Measurements from ENCODE around the gene ANKS3. TPM values are rescaled to one million over a fixed set of nuclear protein-coding genes. Genes with fewer than 3 reads are reported as not detected.

Gene ANKS3
- total and polyA plus RNA-seq, 10 of the 15 experiments (the other 5 are each of a cell fraction or from before 2014, with no cell fraction given) = 0.29 to 14.2 (median 8.5) TPM

DNA sequence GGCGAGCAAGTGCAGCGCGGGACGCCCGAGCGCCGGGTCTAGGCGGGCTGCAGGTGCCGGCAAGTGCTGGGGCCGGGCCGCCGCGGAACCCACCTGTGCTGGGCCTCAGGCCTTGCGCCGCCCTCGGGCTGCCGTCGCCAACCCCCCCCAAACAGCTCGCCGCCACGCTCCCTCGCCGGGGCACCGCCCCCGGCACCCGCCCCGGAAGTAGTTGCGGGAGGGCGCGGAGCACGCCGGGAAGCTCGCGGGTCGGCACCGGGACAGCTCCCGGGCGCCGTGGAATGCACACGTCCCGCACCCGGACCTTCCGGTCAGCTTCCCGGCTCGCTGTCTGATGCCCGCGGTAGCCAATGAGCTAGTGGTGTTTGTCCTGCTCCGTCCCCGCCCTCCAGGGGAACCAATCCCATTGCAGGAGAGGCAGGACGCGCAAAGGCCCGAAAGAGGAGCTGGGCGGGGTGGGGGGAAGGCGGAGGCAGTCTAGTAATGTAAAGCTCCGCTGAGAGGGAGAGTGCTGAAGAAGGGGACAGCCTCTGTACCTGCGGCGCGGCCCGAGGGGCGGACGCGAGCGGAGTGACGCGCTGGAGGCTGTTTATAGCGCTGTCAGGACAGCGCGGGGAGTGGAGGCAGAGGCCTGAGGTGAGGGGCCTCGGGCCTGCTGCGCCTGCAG, at the start of gene ANKS3, which contains the start of gene DNAAF8 (continued):
- TF ChIP-seq ETV6 (conservative IDR thresholded peaks at IDR 0.05 in 1 of 2, IDR thresholded peaks at IDR 0.05 in 1 of 2; ENCODE audit: borderline replicate concordance in 1 of 2, low read depth in 1 of 2) (no peak), CBFB (IDR thresholded peaks at IDR 0.05; ENCODE audit: low read depth) (0 out of 2 replicates have a peak, but pooled peaks have one; percentile 9), NRF1 (conservative IDR thresholded peaks at IDR 0.05; ENCODE audit: low read depth, low read length) (no peak), JUNB (IDR thresholded peaks at IDR 0.05) (no peak), KLF5 (IDR thresholded peaks at IDR 0.05; ENCODE audit: partially characterized antibody) (peak; percentile 48), POLR2AphosphoS2 (IDR thresholded peaks at IDR 0.05; ENCODE audit: low read depth, low read length) (no peak), HDAC6 (IDR thresholded peaks at IDR 0.05; ENCODE audit: unreplicated experiment) (peak; percentile 26), ZNF384 (IDR thresholded peaks at IDR 0.05; ENCODE audit: borderline replicate concordance, low read depth, low read length) (no peak), POLR2A (IDR thresholded peaks at IDR 0.05; ENCODE audit: low read depth, low read length) (peak; percentile 85), MEF2B (IDR thresholded peaks at IDR 0.05; ENCODE audit: partially characterized antibody, poor library complexity, severe bottlenecking) (no peak), TCF12 (IDR thresholded peaks at IDR 0.05; ENCODE audit: low read depth, low read length) (peak; percentile 41; the same call in 1 of the 2 replicates), BCL11A (IDR thresholded peaks at IDR 0.05; ENCODE audit: low read depth, low read length) (no peak), YY1 (IDR thresholded peaks at IDR 0.05; ENCODE audit: low read depth, low read length) (peak; percentile 48; the same call in 1 of the 2 replicates), SPI1 (IDR thresholded peaks at IDR 0.05; ENCODE audit: borderline replicate concordance, insufficient read depth, low read depth, low read length) (no peak), TCF7 (IDR thresholded peaks at IDR 0.05; ENCODE audit: borderline replicate concordance) (no peak)
- TF ChIP-seq, protein P1, sequence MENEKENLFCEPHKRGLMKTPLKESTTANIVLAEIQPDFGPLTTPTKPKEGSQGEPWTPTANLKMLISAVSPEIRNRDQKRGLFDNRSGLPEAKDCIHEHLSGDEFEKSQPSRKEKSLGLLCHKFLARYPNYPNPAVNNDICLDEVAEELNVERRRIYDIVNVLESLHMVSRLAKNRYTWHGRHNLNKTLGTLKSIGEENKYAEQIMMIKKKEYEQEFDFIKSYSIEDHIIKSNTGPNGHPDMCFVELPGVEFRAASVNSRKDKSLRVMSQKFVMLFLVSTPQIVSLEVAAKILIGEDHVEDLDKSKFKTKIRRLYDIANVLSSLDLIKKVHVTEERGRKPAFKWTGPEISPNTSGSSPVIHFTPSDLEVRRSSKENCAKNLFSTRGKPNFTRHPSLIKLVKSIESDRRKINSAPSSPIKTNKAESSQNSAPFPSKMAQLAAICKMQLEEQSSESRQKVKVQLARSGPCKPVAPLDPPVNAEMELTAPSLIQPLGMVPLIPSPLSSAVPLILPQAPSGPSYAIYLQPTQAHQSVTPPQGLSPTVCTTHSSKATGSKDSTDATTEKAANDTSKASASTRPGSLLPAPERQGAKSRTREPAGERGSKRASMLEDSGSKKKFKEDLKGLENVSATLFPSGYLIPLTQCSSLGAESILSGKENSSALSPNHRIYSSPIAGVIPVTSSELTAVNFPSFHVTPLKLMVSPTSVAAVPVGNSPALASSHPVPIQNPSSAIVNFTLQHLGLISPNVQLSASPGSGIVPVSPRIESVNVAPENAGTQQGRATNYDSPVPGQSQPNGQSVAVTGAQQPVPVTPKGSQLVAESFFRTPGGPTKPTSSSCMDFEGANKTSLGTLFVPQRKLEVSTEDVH (IDR thresholded peaks at IDR 0.05; ENCODE audit: low read depth, partially characterized antibody) = no peak
- TF ChIP-seq, protein P2, sequence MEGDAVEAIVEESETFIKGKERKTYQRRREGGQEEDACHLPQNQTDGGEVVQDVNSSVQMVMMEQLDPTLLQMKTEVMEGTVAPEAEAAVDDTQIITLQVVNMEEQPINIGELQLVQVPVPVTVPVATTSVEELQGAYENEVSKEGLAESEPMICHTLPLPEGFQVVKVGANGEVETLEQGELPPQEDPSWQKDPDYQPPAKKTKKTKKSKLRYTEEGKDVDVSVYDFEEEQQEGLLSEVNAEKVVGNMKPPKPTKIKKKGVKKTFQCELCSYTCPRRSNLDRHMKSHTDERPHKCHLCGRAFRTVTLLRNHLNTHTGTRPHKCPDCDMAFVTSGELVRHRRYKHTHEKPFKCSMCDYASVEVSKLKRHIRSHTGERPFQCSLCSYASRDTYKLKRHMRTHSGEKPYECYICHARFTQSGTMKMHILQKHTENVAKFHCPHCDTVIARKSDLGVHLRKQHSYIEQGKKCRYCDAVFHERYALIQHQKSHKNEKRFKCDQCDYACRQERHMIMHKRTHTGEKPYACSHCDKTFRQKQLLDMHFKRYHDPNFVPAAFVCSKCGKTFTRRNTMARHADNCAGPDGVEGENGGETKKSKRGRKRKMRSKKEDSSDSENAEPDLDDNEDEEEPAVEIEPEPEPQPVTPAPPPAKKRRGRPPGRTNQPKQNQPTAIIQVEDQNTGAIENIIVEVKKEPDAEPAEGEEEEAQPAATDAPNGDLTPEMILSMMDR (IDR thresholded peaks at IDR 0.05 in 2 of 3, conservative IDR thresholded peaks at IDR 0.05 in 1 of 3; ENCODE audit: control insufficient read depth in 2 of 3, extremely low read depth in 1 of 3, insufficient read depth in 1 of 3, low read depth in 3 of 3, low read length in 3 of 3) = no peak
- TF ChIP-seq, protein P3, sequence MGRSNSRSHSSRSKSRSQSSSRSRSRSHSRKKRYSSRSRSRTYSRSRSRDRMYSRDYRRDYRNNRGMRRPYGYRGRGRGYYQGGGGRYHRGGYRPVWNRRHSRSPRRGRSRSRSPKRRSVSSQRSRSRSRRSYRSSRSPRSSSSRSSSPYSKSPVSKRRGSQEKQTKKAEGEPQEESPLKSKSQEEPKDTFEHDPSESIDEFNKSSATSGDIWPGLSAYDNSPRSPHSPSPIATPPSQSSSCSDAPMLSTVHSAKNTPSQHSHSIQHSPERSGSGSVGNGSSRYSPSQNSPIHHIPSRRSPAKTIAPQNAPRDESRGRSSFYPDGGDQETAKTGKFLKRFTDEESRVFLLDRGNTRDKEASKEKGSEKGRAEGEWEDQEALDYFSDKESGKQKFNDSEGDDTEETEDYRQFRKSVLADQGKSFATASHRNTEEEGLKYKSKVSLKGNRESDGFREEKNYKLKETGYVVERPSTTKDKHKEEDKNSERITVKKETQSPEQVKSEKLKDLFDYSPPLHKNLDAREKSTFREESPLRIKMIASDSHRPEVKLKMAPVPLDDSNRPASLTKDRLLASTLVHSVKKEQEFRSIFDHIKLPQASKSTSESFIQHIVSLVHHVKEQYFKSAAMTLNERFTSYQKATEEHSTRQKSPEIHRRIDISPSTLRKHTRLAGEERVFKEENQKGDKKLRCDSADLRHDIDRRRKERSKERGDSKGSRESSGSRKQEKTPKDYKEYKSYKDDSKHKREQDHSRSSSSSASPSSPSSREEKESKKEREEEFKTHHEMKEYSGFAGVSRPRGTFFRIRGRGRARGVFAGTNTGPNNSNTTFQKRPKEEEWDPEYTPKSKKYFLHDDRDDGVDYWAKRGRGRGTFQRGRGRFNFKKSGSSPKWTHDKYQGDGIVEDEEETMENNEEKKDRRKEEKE (IDR thresholded peaks at IDR 0.05) = no peak
- TF ChIP-seq, protein P4, sequence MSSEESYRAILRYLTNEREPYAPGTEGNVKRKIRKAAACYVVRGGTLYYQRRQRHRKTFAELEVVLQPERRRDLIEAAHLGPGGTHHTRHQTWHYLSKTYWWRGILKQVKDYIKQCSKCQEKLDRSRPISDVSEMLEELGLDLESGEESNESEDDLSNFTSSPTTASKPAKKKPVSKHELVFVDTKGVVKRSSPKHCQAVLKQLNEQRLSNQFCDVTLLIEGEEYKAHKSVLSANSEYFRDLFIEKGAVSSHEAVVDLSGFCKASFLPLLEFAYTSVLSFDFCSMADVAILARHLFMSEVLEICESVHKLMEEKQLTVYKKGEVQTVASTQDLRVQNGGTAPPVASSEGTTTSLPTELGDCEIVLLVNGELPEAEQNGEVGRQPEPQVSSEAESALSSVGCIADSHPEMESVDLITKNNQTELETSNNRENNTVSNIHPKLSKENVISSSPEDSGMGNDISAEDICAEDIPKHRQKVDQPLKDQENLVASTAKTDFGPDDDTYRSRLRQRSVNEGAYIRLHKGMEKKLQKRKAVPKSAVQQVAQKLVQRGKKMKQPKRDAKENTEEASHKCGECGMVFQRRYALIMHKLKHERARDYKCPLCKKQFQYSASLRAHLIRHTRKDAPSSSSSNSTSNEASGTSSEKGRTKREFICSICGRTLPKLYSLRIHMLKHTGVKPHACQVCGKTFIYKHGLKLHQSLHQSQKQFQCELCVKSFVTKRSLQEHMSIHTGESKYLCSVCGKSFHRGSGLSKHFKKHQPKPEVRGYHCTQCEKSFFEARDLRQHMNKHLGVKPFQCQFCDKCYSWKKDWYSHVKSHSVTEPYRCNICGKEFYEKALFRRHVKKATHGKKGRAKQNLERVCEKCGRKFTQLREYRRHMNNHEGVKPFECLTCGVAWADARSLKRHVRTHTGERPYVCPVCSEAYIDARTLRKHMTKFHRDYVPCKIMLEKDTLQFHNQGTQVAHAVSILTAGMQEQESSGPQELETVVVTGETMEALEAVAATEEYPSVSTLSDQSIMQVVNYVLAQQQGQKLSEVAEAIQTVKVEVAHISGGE (CRISPR knock-in tag; IDR thresholded peaks at IDR 0.05) = peak; percentile 41; the same call in 1 of the 2 replicates
